ENCODE measurements around the gene RELN.

GRCh38 chr7:103955985-103956384, 33.5 kb downstream of the RELN start:
- TF ChIP-seq CTCF (IDR thresholded peaks at IDR 0.05; ENCODE audit: low read depth, low read length) (no peak), POLR2A (IDR thresholded peaks at IDR 0.05; ENCODE audit: extremely low read depth, insufficient read length) (no peak)
